IMR-90 (cell line): ENCODE measurements around the gene TMEM129. TPM values are rescaled to one million over a fixed set of nuclear protein-coding genes. Genes with fewer than 3 reads are reported as not detected.

Source experiments
- MAZ ChIP-seq: IDR thresholded peaks from 2 replicates; pipeline ENCODE4 v1.6.1; 2012; ENCODE audit warnings: low read depth, mild to moderate bottlenecking, low read length, improper control_type of control experiment, moderate library complexity, borderline replicate concordance
- MXI1 ChIP-seq: IDR thresholded peaks from 2 replicates; pipeline ENCODE4 v1.6.1; 2012; ENCODE audit warnings: low read depth, mild to moderate bottlenecking, low read length, moderate library complexity, borderline replicate concordance
- NFE2L2 ChIP-seq: fragments of 150-350 bp; IDR thresholded peaks from 2 replicates; pipeline ENCODE4 v1.6.1; 2016; ENCODE audit warnings: low read depth, mild to moderate bottlenecking, low read length
- POLR2A ChIP-seq: IDR thresholded peaks from 2 replicates; pipeline ENCODE4 v1.6.1; 2012; ENCODE audit warnings: mild to moderate bottlenecking, low read depth, low read length
- polyA plus RNA-seq, 3 experiments: library from polyadenylated mRNA; depleted of rRNA; stranded (reverse); fragments of >200 nt; gene quantifications; 2 replicates each; pipeline ENCODE4 v1.2.3, GENCODE V29; 2012; ENCODE audit warnings: low replicate concordance in 1 of 3
- total RNA-seq: library from RNA; depleted of rRNA; stranded (reverse); fragments of >200 nt; gene quantifications from 2 replicates; pipeline ENCODE4 v1.2.3, GENCODE V29; 2012

Gene TMEM129
- total and polyA plus RNA-seq, 2 of the 4 experiments (the other 2 are of a cell fraction): 6.6 to 26.6 TPM

DNA sequence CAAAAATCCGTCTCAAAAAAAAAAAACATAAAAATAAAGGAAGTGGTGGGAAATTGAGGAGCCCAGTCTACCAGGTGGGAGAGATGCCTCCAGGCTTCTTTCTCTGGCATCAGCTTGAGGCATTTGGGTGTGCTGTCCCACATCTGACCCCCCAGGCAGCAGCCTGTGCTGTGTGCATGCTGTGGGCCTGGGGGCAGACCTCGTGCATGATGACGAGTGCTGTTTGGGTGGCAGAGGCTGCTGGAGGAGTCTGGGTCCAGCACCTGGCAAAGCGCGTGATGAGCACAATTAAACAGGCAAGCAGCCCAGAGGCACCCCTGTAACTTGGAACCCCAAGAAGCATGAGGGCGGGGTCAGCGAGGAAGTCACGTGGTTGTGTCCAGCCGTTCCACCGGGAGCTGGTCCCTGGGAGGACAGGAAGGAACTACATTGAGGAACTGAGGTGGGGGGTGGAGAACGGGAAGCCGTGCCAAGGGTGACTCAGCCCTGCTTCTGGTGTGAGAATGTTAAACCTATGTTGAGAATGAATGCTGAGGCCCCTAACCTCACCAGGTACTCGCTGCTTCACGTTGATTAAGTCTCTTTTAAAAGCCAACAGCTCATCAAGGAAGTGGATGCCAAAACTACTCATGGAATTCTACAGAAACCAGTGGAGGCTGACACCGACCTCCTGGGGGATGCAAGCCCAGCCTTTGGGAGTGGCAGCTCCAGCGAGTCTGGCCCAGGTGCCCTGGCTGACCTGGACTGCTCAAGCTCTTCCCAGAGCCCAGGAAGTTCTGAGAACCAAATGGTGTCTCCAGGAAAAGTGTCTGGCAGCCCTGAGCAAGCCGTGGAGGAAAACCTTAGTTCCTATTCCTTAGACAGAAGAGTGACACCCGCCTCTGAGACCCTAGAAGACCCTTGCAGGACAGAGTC is 6.3 kb upstream of the TMEM129 start (continued):
- TF ChIP-seq NFE2L2: no peak
- TF ChIP-seq MAZ: 0 out of 2 replicates have a peak, but pooled peaks have one; percentile 20
- TF ChIP-seq MXI1: no peak
- TF ChIP-seq POLR2A: no peak
